ENCODE data around the gene TCEAL4.

TCEAL4 gene

GRCh38 chrX:103585411-103586313, at the start of gene TCEAL4:
Gene TCEAL4 (plus strand): TSS chrX:103585515. CDS start chrX:103586676, 1,161 bp downstream.
- Mint-ChIP-seq H3K27ac (ENCODE audit: low read depth) (peak within 1 kb of the TSS; percentile 59), H3K9me3 (no peaks in the 10 kb centered on the region)
- ATAC-seq (replicated peaks; ENCODE audit: extremely low read depth, poor library complexity, severe bottlenecking), result peak; percentile 64

GRCh38 chrX:103536071-103536470, 49.2 kb upstream of the TCEAL4 start:
- H3K27me3 Mint-ChIP-seq, result peaks cover 8% of the 10 kb centered on the region
- peaks cover 4% of the 10 kb centered on the region for H3K36me3 Mint-ChIP-seq (ENCODE audit: insufficient read depth)

More at GRCh38 chrX:103585411-103586313, at the start of gene TCEAL4:
- H3K4me3 Mint-ChIP-seq, result peak within 1 kb of the TSS; percentile 87
- H3K36me3 Mint-ChIP-seq (ENCODE audit: insufficient read depth), result peaks cover 2% of the 10 kb centered on the region
- no peaks in the 10 kb centered on the region for H3K27me3 Mint-ChIP-seq
- peaks cover 16% of the 10 kb centered on the region for H3K4me1 Mint-ChIP-seq
- no peak for DNase-seq (ENCODE audit: low spot score in 2 of 2)

GRCh38 chrX:103536732-103537131, 48.6 kb upstream of the TCEAL4 start:
- DNase-seq (ENCODE audit: low spot score in 2 of 2) (no peak), ATAC-seq (replicated peaks; ENCODE audit: extremely low read depth, poor library complexity, severe bottlenecking) (no peak)
- Mint-ChIP-seq H3K36me3 (ENCODE audit: insufficient read depth) (peaks cover 4% of the 10 kb centered on the region), H3K4me1 (peaks cover 6% of the 10 kb centered on the region), H3K4me3 (no peak overlapping the region), H3K9me3 (no peaks in the 10 kb centered on the region), H3K27me3 (peaks cover 8% of the 10 kb centered on the region), H3K27ac (ENCODE audit: low read depth) (no peak overlapping the region)

More at GRCh38 chrX:103536071-103536470, 49.2 kb upstream of the TCEAL4 start:
- peaks cover 6% of the 10 kb centered on the region for H3K4me1 Mint-ChIP-seq
- H3K9me3 Mint-ChIP-seq, result no peaks in the 10 kb centered on the region
- ATAC-seq (replicated peaks; ENCODE audit: extremely low read depth, poor library complexity, severe bottlenecking), result no peak
- no peak overlapping the region for H3K4me3 Mint-ChIP-seq
- H3K27ac Mint-ChIP-seq (ENCODE audit: low read depth), result no peak overlapping the region
- DNase-seq (ENCODE audit: low spot score in 2 of 2), result no peak

- Mint-ChIP-seq H3K9me3 (no peaks in the 10 kb centered on the region), H3K4me1 (peaks cover 6% of the 10 kb centered on the region), H3K36me3 (ENCODE audit: insufficient read depth) (peaks cover 4% of the 10 kb centered on the region), H3K27ac (ENCODE audit: low read depth) (no peak overlapping the region), H3K4me3 (no peak overlapping the region), H3K27me3 (peaks cover 16% of the 10 kb centered on the region)
- ATAC-seq (replicated peaks; ENCODE audit: extremely low read depth, poor library complexity, severe bottlenecking) (no peak), DNase-seq (ENCODE audit: low spot score in 2 of 2) (no peak)
Measured at GRCh38 chrX:103537871-103538387, 47.4 kb upstream of the TCEAL4 start.

GRCh38 chrX:103538728-103539127, 46.6 kb upstream of the TCEAL4 start:
- Mint-ChIP-seq H3K9me3 (no peaks in the 10 kb centered on the region), H3K36me3 (ENCODE audit: insufficient read depth) (peaks cover 2% of the 10 kb centered on the region), H3K27ac (ENCODE audit: low read depth) (no peak overlapping the region), H3K27me3 (peaks cover 12% of the 10 kb centered on the region), H3K4me1 (peaks cover 2% of the 10 kb centered on the region), H3K4me3 (no peak overlapping the region)
- DNase-seq (ENCODE audit: low spot score in 2 of 2) (no peak), ATAC-seq (replicated peaks; ENCODE audit: extremely low read depth, poor library complexity, severe bottlenecking) (no peak)

- no peak overlapping the region for H3K27ac Mint-ChIP-seq (ENCODE audit: low read depth)
- ATAC-seq (replicated peaks; ENCODE audit: extremely low read depth, poor library complexity, severe bottlenecking), result no peak
- H3K9me3 Mint-ChIP-seq, result no peaks in the 10 kb centered on the region
- H3K36me3 Mint-ChIP-seq (ENCODE audit: insufficient read depth), result peaks cover 2% of the 10 kb centered on the region
- H3K4me3 Mint-ChIP-seq, result no peak overlapping the region
- H3K4me1 Mint-ChIP-seq, result no peaks in the 10 kb centered on the region
- DNase-seq (ENCODE audit: low spot score in 2 of 2), result no peak
- H3K27me3 Mint-ChIP-seq, result peaks cover 8% of the 10 kb centered on the region
Measured at GRCh38 chrX:103539695-103540094, 45.6 kb upstream of the TCEAL4 start.

GRCh38 chrX:103540145-103540544, 45.2 kb upstream of the TCEAL4 start:
- Mint-ChIP-seq H3K36me3 (ENCODE audit: insufficient read depth) (peaks cover 2% of the 10 kb centered on the region), H3K4me3 (no peak overlapping the region), H3K4me1 (no peaks in the 10 kb centered on the region), H3K9me3 (no peaks in the 10 kb centered on the region), H3K27ac (ENCODE audit: low read depth) (no peak overlapping the region), H3K27me3 (peaks cover 8% of the 10 kb centered on the region)
- ATAC-seq (replicated peaks; ENCODE audit: extremely low read depth, poor library complexity, severe bottlenecking) (no peak), DNase-seq (ENCODE audit: low spot score in 2 of 2) (no peak)

GRCh38 chrX:103549916-103550315, 35.4 kb upstream of the TCEAL4 start:
- ATAC-seq (replicated peaks; ENCODE audit: extremely low read depth, poor library complexity, severe bottlenecking), result no peak
- DNase-seq (ENCODE audit: low spot score in 2 of 2), result no peak
- Mint-ChIP-seq H3K27me3 (no peaks in the 10 kb centered on the region), H3K4me3 (no peak overlapping the region), H3K9me3 (no peaks in the 10 kb centered on the region), H3K27ac (ENCODE audit: low read depth) (no peak overlapping the region), H3K36me3 (ENCODE audit: insufficient read depth) (peaks cover 3% of the 10 kb centered on the region), H3K4me1 (peaks cover 5% of the 10 kb centered on the region)

- Mint-ChIP-seq H3K9me3 (no peaks in the 10 kb centered on the region), H3K27me3 (no peaks in the 10 kb centered on the region), H3K4me3 (no peak overlapping the region), H3K27ac (ENCODE audit: low read depth) (no peak overlapping the region), H3K4me1 (peaks cover 6% of the 10 kb centered on the region), H3K36me3 (ENCODE audit: insufficient read depth) (peaks cover 6% of the 10 kb centered on the region)
- no peak for DNase-seq (ENCODE audit: low spot score in 2 of 2)
- no peak for ATAC-seq (replicated peaks; ENCODE audit: extremely low read depth, poor library complexity, severe bottlenecking)
Measured at GRCh38 chrX:103550415-103551051, 34.8 kb upstream of the TCEAL4 start.

GRCh38 chrX:103552236-103552635, 33.1 kb upstream of the TCEAL4 start:
- H3K36me3 Mint-ChIP-seq (ENCODE audit: insufficient read depth), result peaks cover 6% of the 10 kb centered on the region
- DNase-seq (ENCODE audit: low spot score in 2 of 2) (no peak), ATAC-seq (replicated peaks; ENCODE audit: extremely low read depth, poor library complexity, severe bottlenecking) (no peak)
- H3K4me1 Mint-ChIP-seq, result peaks cover 6% of the 10 kb centered on the region
- H3K27me3 Mint-ChIP-seq, result no peaks in the 10 kb centered on the region
- no peaks in the 10 kb centered on the region for H3K9me3 Mint-ChIP-seq
- no peak overlapping the region for H3K27ac Mint-ChIP-seq (ENCODE audit: low read depth)
- H3K4me3 Mint-ChIP-seq, result no peak overlapping the region

GRCh38 chrX:103554687-103555424, 30.5 kb upstream of the TCEAL4 start:
- DNase-seq (ENCODE audit: low spot score in 2 of 2) (peak; percentile 21 to 43), ATAC-seq (replicated peaks; ENCODE audit: extremely low read depth, poor library complexity, severe bottlenecking) (peak; percentile 76)
- peak overlapping the region; percentile 84 for H3K4me3 Mint-ChIP-seq
- no peaks in the 10 kb centered on the region for H3K27me3 Mint-ChIP-seq
- H3K9me3 Mint-ChIP-seq, result no peaks in the 10 kb centered on the region
- H3K4me1 Mint-ChIP-seq, result peaks cover 6% of the 10 kb centered on the region
- H3K36me3 Mint-ChIP-seq (ENCODE audit: insufficient read depth), result peaks cover 6% of the 10 kb centered on the region
- H3K27ac Mint-ChIP-seq (ENCODE audit: low read depth), result peak overlapping the region; percentile 90

- no peak for ATAC-seq (replicated peaks; ENCODE audit: extremely low read depth, poor library complexity, severe bottlenecking)
- peaks cover 6% of the 10 kb centered on the region for H3K36me3 Mint-ChIP-seq (ENCODE audit: insufficient read depth)
Measured at GRCh38 chrX:103556963-103557612, 28.2 kb upstream of the TCEAL4 start.

More at GRCh38 chrX:103556963-103557612, 28.2 kb upstream of the TCEAL4 start:
- Mint-ChIP-seq H3K27me3 (no peaks in the 10 kb centered on the region), H3K9me3 (no peaks in the 10 kb centered on the region), H3K4me1 (peaks cover 6% of the 10 kb centered on the region), H3K4me3 (no peak overlapping the region), H3K27ac (ENCODE audit: low read depth) (no peak overlapping the region)
- no peak for DNase-seq (ENCODE audit: low spot score in 2 of 2)
